SU-DHL-6 (cell line): ENCODE results near the gene SCAPER.

Experiments used
- CTCF ChIP-seq: fragments of 200-600 bp; sonication (generic); IDR thresholded peaks from one replicate; pipeline ENCODE4 v1.5.1; 2017; ENCODE audit warnings: antibody characterized with exemption, mild to moderate bottlenecking, low read length, moderate library complexity; ENCODE audit not compliant: insufficient read depth, poor library complexity, severe bottlenecking
- EZH2phosphoT487 ChIP-seq: fragments of 200-600 bp; sonication (generic), shearing (Covaris generic); conservative IDR thresholded peaks from 2 replicates; pipeline ENCODE4 v1.6.1; 2018; ENCODE audit warnings: mild to moderate bottlenecking, antibody characterized with exemption, low read length, moderate library complexity, mixed read lengths

GRCh38 chr15:76342058-76342381 lies 563.1 kb downstream of the SCAPER start:
- TF ChIP-seq EZH2phosphoT487 (no peak), CTCF (no peak)
